ENCODE results near the gene EWSR1. TPM values are rescaled to one million over a fixed set of nuclear protein-coding genes. Genes with fewer than 3 reads are reported as not detected.

Gene EWSR1
- total RNA-seq, 1 donor from 2014 or later: 199 TPM

DNA sequence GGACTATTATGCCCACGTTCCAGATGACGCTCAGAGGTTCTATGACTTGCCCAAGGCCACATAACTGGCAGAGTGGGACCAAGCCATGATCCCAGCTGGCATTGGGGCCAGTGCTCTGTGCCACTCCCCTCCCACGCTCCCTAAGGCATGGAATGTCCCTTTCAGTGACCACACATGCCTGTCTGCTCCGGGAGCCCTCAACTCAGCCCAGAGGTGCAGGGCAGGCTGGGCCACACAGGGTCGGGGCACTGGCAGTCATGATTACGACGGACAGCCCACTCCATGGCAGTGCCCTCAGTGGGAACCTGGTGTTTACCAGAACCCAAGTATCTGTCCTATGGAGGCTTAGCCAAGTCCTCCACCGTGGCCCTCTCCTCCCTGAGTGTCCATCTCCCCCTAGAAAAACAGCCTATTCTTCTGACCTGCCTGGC is 10.3 kb upstream of the EWSR1 start:
- Mint-ChIP-seq H3K4me1 (ENCODE audit: low read depth, unreplicated experiment) (no peaks in the 10 kb centered on the region), H3K27ac (ENCODE audit: unreplicated experiment) (no peak overlapping the region), H3K4me3 (ENCODE audit: unreplicated experiment) (no peak overlapping the region), H3K9me3 (ENCODE audit: unreplicated experiment) (no peaks in the 10 kb centered on the region), H3K36me3 (ENCODE audit: low read depth, unreplicated experiment) (peaks cover 10% of the 10 kb centered on the region), H3K27me3 (ENCODE audit: low read depth, unreplicated experiment) (peaks cover 7% of the 10 kb centered on the region)
- Histone ChIP-seq H3K9ac (ENCODE audit: low read length) (no peak overlapping the region), H3K79me2 (ENCODE audit: insufficient read depth, low read length) (no peaks in the 10 kb centered on the region), H3K4me2 (ENCODE audit: low read length) (no peak overlapping the region), H2AFZ (ENCODE audit: low read depth, low read length) (no peak overlapping the region), H3K4me1 (ENCODE audit: insufficient read depth, low read length) (no peaks in the 10 kb centered on the region), H3K27me3 (ENCODE audit: insufficient read depth, low read length) (no peaks in the 10 kb centered on the region), H3K9me3 (ENCODE audit: insufficient read depth, low read depth, low read length) (no peaks in the 10 kb centered on the region), H4K20me1 (ENCODE audit: insufficient read depth, low read length) (peaks cover 5% of the 10 kb centered on the region), H3K4me3 (ENCODE audit: insufficient read depth, low read depth, low read length) (no peak overlapping the region), H3K27ac (ENCODE audit: low read depth, low read length) (no peak overlapping the region), H3K36me3 (ENCODE audit: insufficient read depth, low read length) (no peaks in the 10 kb centered on the region)
- FAIRE-seq (no peak), DNase-seq (ENCODE audit: low read depth) (no peak)
- TF ChIP-seq EZH2 (IDR thresholded peaks at IDR 0.05; ENCODE audit: insufficient read depth, low read length): no peak
- TF ChIP-seq, protein P1, sequence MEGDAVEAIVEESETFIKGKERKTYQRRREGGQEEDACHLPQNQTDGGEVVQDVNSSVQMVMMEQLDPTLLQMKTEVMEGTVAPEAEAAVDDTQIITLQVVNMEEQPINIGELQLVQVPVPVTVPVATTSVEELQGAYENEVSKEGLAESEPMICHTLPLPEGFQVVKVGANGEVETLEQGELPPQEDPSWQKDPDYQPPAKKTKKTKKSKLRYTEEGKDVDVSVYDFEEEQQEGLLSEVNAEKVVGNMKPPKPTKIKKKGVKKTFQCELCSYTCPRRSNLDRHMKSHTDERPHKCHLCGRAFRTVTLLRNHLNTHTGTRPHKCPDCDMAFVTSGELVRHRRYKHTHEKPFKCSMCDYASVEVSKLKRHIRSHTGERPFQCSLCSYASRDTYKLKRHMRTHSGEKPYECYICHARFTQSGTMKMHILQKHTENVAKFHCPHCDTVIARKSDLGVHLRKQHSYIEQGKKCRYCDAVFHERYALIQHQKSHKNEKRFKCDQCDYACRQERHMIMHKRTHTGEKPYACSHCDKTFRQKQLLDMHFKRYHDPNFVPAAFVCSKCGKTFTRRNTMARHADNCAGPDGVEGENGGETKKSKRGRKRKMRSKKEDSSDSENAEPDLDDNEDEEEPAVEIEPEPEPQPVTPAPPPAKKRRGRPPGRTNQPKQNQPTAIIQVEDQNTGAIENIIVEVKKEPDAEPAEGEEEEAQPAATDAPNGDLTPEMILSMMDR (IDR thresholded peaks at IDR 0.05; ENCODE audit: insufficient read depth, low read depth, low read length): no peak

GRCh38 chr22:29258407-29259252 is 9.4 kb upstream of the EWSR1 start:
- no peak overlapping the region for H3K4me3 Mint-ChIP-seq (ENCODE audit: unreplicated experiment)
- no peak overlapping the region for H3K27ac ChIP-seq (ENCODE audit: low read depth, low read length)
- DNase-seq (ENCODE audit: low read depth): no peak
- peaks cover 10% of the 10 kb centered on the region for H3K36me3 Mint-ChIP-seq (ENCODE audit: low read depth, unreplicated experiment)
- no peak for FAIRE-seq
- H3K4me1 ChIP-seq (ENCODE audit: insufficient read depth, low read length): no peaks in the 10 kb centered on the region
- H4K20me1 ChIP-seq (ENCODE audit: insufficient read depth, low read length): peaks cover 5% of the 10 kb centered on the region
- H3K9ac ChIP-seq (ENCODE audit: low read length): no peak overlapping the region
- H3K9me3 ChIP-seq (ENCODE audit: insufficient read depth, low read depth, low read length): no peaks in the 10 kb centered on the region
- no peaks in the 10 kb centered on the region for H3K9me3 Mint-ChIP-seq (ENCODE audit: unreplicated experiment)
- no peaks in the 10 kb centered on the region for H3K79me2 ChIP-seq (ENCODE audit: insufficient read depth, low read length)
- no peak overlapping the region for H3K4me2 ChIP-seq (ENCODE audit: low read length)
- H3K4me3 ChIP-seq (ENCODE audit: insufficient read depth, low read depth, low read length): no peak overlapping the region
- H3K27ac Mint-ChIP-seq (ENCODE audit: unreplicated experiment): no peak overlapping the region
- peaks cover 4% of the 10 kb centered on the region for H3K27me3 Mint-ChIP-seq (ENCODE audit: low read depth, unreplicated experiment)
- H3K36me3 ChIP-seq (ENCODE audit: insufficient read depth, low read length): no peaks in the 10 kb centered on the region
- H3K4me1 Mint-ChIP-seq (ENCODE audit: low read depth, unreplicated experiment): no peaks in the 10 kb centered on the region
- TF ChIP-seq, protein P1 (IDR thresholded peaks at IDR 0.05; ENCODE audit: insufficient read depth, low read depth, low read length): no peak
- no peak for TF ChIP-seq EZH2 (IDR thresholded peaks at IDR 0.05; ENCODE audit: insufficient read depth, low read length)
- H2AFZ ChIP-seq (ENCODE audit: low read depth, low read length): no peak overlapping the region
- H3K27me3 ChIP-seq (ENCODE audit: insufficient read depth, low read length): no peaks in the 10 kb centered on the region

Data from astrocyte (in vitro differentiated cells and primary cell).